Germinal center (tissue), 1 donor: ENCODE results near the gene ADAM29.
"Not testable (repeated sequence)": the region's sequence is repeated elsewhere in the genome, so short reads cannot be mapped to it uniquely, and the experiment has no call there.

ENCODE experiments used
- DNase-seq: peaks from one replicate; pipeline ENCODE4 v3.0.0; 2012; ENCODE audit warnings: mixed read lengths, low spot score

ADAM29 gene

GRCh38 chr4:174948826-174949225 is 30.7 kb downstream of the ADAM29 start:
- no peak for DNase-seq

GRCh38 chr4:174972911-174973310 is 54.8 kb downstream of the ADAM29 start:
- no peak for DNase-seq

GRCh38 chr4:174973336-174973735 is 55.2 kb downstream of the ADAM29 start:
- no peak for DNase-seq

- no peak for DNase-seq
Measured at GRCh38 chr4:174983128-174983750, 65.1 kb downstream of the ADAM29 start.

GRCh38 chr4:174983870-174984269 is 65.7 kb downstream of the ADAM29 start:
- not testable (repeated sequence) for DNase-seq

- no peak for DNase-seq
Measured at GRCh38 chr4:174989791-174990190, 71.6 kb downstream of the ADAM29 start.

- no peak for DNase-seq
Measured at GRCh38 chr4:174993916-174994315, 75.8 kb downstream of the ADAM29 start.

GRCh38 chr4:174996079-174996478 is 77.9 kb downstream of the ADAM29 start:
- DNase-seq: no peak

- DNase-seq: no peak
Measured at GRCh38 chr4:174999407-174999806, 81.2 kb downstream of the ADAM29 start.

- no peak for DNase-seq
Measured at GRCh38 chr4:175017751-175018150, 99.6 kb downstream of the ADAM29 start.

- not testable (repeated sequence) for DNase-seq
Measured at GRCh38 chr4:175019447-175019846, 101.3 kb downstream of the ADAM29 start.
